H9 (cell line): ENCODE data around the gene FBN3. TPM values are rescaled to one million over a fixed set of nuclear protein-coding genes. Genes with fewer than 3 reads are reported as not detected.
A peak's percentile ranks its signal among the peaks of the same experiment; 100 is the strongest.

ENCODE experiments used
- DNase-seq: peaks from one replicate; pipeline ENCODE4 v3.0.0-alpha.2; 2017
- H2AFZ ChIP-seq: one replicate; pipeline ENCODE4 v1.6.1; 2013; ENCODE audit warnings: mild to moderate bottlenecking, low read length, control low read depth, moderate library complexity
- H2AK5ac ChIP-seq: 2 replicates; pipeline ENCODE4 v1.6.1; 2013; ENCODE audit warnings: low read length, control low read depth, mixed read lengths; ENCODE audit not compliant: insufficient read length
- H2BK120ac ChIP-seq: one replicate; pipeline ENCODE4 v1.6.1; 2013; ENCODE audit warnings: low read depth, mild to moderate bottlenecking, low read length, control low read depth, inconsistent platforms; ENCODE audit not compliant: poor library complexity, severe bottlenecking
- H2BK12ac ChIP-seq: 2 replicates; pipeline ENCODE4 v1.6.1; 2013; ENCODE audit warnings: low read length, control low read depth, mixed read lengths, low read depth; ENCODE audit not compliant: insufficient read length
- H2BK15ac ChIP-seq: 2 replicates; pipeline ENCODE4 v1.6.1; 2013; ENCODE audit warnings: low read depth, low read length, control low read depth
- H2BK20ac ChIP-seq: one replicate; pipeline ENCODE4 v1.6.1; 2013; ENCODE audit warnings: low read depth, mild to moderate bottlenecking, low read length, control low read depth, inconsistent platforms; ENCODE audit not compliant: poor library complexity, severe bottlenecking
- H2BK5ac ChIP-seq: 2 replicates; pipeline ENCODE4 v1.6.1; 2013; ENCODE audit warnings: low read length, control low read depth, mixed read lengths; ENCODE audit not compliant: insufficient read length
- H3K14ac ChIP-seq: 2 replicates; pipeline ENCODE4 v1.6.1; 2013; ENCODE audit warnings: low read length, control low read depth; ENCODE audit not compliant: insufficient read depth
- H3K18ac ChIP-seq: 2 replicates; pipeline ENCODE4 v1.6.1; 2013; ENCODE audit warnings: low read depth, mild to moderate bottlenecking, mixed read lengths, low read length, control low read depth; ENCODE audit not compliant: insufficient read length
- H3K23ac ChIP-seq: 2 replicates; pipeline ENCODE4 v1.6.1; 2013; ENCODE audit warnings: low read length, control low read depth, mixed read lengths, low read depth; ENCODE audit not compliant: insufficient read length
- H3K23me2 ChIP-seq: 2 replicates; pipeline ENCODE4 v1.6.1; 2013; ENCODE audit warnings: low read depth, mild to moderate bottlenecking, mixed read lengths, low read length, control low read depth; ENCODE audit not compliant: insufficient read length, poor library complexity, severe bottlenecking
- H3K27ac ChIP-seq: 2 replicates; pipeline ENCODE4 v1.5.1; 2013; ENCODE audit warnings: low read length, control low read depth, mixed read lengths, low read depth; ENCODE audit not compliant: insufficient read length
- H3K27me3 ChIP-seq: 2 replicates; pipeline ENCODE4 v1.6.1; 2013; ENCODE audit warnings: low read length, control low read depth, inconsistent platforms; ENCODE audit not compliant: insufficient read depth
- H3K4ac ChIP-seq: 2 replicates; pipeline ENCODE4 v1.6.1; 2013; ENCODE audit warnings: low read depth, mild to moderate bottlenecking, control low read depth, inconsistent platforms, low read length, moderate library complexity
- H3K4me1 ChIP-seq: 2 replicates; pipeline ENCODE4 v1.6.1; 2013; ENCODE audit warnings: low read length, control low read depth, inconsistent platforms; ENCODE audit not compliant: insufficient read depth
- H3K4me2 ChIP-seq: 2 replicates; pipeline ENCODE4 v1.6.1; 2013; ENCODE audit warnings: low read length, control low read depth, mixed read lengths; ENCODE audit not compliant: insufficient read length, insufficient read depth
- H3K56ac ChIP-seq: 2 replicates; pipeline ENCODE4 v1.6.1; 2013; ENCODE audit warnings: low read depth, mild to moderate bottlenecking, mixed read lengths, low read length, control low read depth; ENCODE audit not compliant: insufficient read length
- H3K79me1 ChIP-seq: 2 replicates; pipeline ENCODE4 v1.6.1; 2013; ENCODE audit warnings: low read depth, mild to moderate bottlenecking, moderate library complexity, low read length, control low read depth, inconsistent platforms; ENCODE audit not compliant: insufficient read depth, poor library complexity, severe bottlenecking
- H3K79me2 ChIP-seq: 2 replicates; pipeline ENCODE4 v1.6.1; 2013; ENCODE audit warnings: low read length, control low read depth, inconsistent platforms; ENCODE audit not compliant: insufficient read depth
- H3K9ac ChIP-seq: 2 replicates; pipeline ENCODE4 v1.6.1; 2013; ENCODE audit warnings: low read length, control low read depth, mixed read lengths; ENCODE audit not compliant: insufficient read length; ENCODE audit errors: extremely low read depth
- H3K9me3 ChIP-seq: one replicate; pipeline ENCODE4 v1.6.1; 2013; ENCODE audit warnings: low read depth, low read length, inconsistent platforms; ENCODE audit not compliant: control insufficient read depth
- H3T11ph ChIP-seq: one replicate; pipeline ENCODE4 v1.6.1; 2013; ENCODE audit warnings: mild to moderate bottlenecking, low read length, control low read depth, inconsistent platforms
- H4K20me1 ChIP-seq: one replicate; pipeline ENCODE4 v1.6.1; 2013; ENCODE audit not compliant: control insufficient read depth, insufficient read length, insufficient read depth
- H4K5ac ChIP-seq: 2 replicates; pipeline ENCODE4 v1.6.1; 2013; ENCODE audit warnings: low read depth, mild to moderate bottlenecking, mixed read lengths, low read length, control low read depth; ENCODE audit not compliant: insufficient read length
- H4K8ac ChIP-seq: replicated peaks from 2 replicates; pipeline ENCODE4 v1.6.1; 2013; ENCODE audit warnings: low read length, control low read depth, mixed read lengths, low read depth; ENCODE audit not compliant: insufficient read length
- H4K91ac ChIP-seq: 2 replicates; pipeline ENCODE4 v1.6.1; 2013; ENCODE audit warnings: low read depth, mild to moderate bottlenecking, moderate library complexity, mixed read lengths, low read length, control low read depth; ENCODE audit not compliant: insufficient read length
- H3K27ac Mint-ChIP-seq, 3 experiments: 2 replicates in 2 of 3; 3 replicates in 1 of 3; pipeline ENCODE4 v1.8.0; 2020 to 2021; ENCODE audit warnings: mixed read lengths in 3 of 3, mild to moderate bottlenecking in 1 of 3, moderate library complexity in 1 of 3
- H3K27me3 Mint-ChIP-seq: 2 replicates; pipeline ENCODE4 v1.8.0; 2021; ENCODE audit warnings: low read depth, mild to moderate bottlenecking, moderate library complexity, mixed read lengths
- H3K36me3 Mint-ChIP-seq, 3 experiments: 2 replicates in 2 of 3; 3 replicates in 1 of 3; pipeline ENCODE4 v1.8.0; 2020 to 2021; ENCODE audit warnings: low read depth in 3 of 3, mixed read lengths in 3 of 3; ENCODE audit not compliant: insufficient read depth in 1 of 3
- H3K4me1 Mint-ChIP-seq, 2 experiments: 2 replicates each; pipeline ENCODE4 v1.8.0; 2020; ENCODE audit warnings: mixed read lengths in 2 of 2
- H3K4me3 Mint-ChIP-seq, 2 experiments: 2 replicates in 1 of 2; 3 replicates in 1 of 2; pipeline ENCODE4 v1.8.0; 2020 to 2021; ENCODE audit warnings: mild to moderate bottlenecking in 2 of 2, mixed read lengths in 2 of 2, moderate library complexity in 1 of 2
- H3K9me3 Mint-ChIP-seq, 2 experiments: 2 replicates in 1 of 2; 3 replicates in 1 of 2; pipeline ENCODE4 v1.8.0; 2020; ENCODE audit warnings: mild to moderate bottlenecking in 2 of 2, mixed read lengths in 2 of 2, moderate library complexity in 1 of 2
- WGBS: extraction: QIAGEN DNeasy Blood & Tissue Kit; methylation state at CpG from one replicate; pipeline ENCODE4 v1.1.7; 2013; ENCODE audit warnings: missing lambda C conversion rate, low lambda C conversion rate, mixed read lengths; ENCODE audit not compliant: insufficient read length; ENCODE audit errors: extremely low coverage; 5-methylcytosine and 5-hydroxymethylcytosine counted together
- total RNA-seq: library from RNA; stranded (reverse); gene quantifications from 2 replicates; pipeline ENCODE4 v1.2.1, GENCODE V29; 2021
- TF ChIP-seq, protein P1 (sequence below): fragments of 200-600 bp; sonication (generic); conservative IDR thresholded peaks from 3 replicates; pipeline ENCODE4 v1.8.0; 2021; ENCODE audit warnings: antibody characterized with exemption, mild to moderate bottlenecking

Gene FBN3
- total RNA-seq, 1 experiment from 2014 or later = 31.0 TPM

DNA sequence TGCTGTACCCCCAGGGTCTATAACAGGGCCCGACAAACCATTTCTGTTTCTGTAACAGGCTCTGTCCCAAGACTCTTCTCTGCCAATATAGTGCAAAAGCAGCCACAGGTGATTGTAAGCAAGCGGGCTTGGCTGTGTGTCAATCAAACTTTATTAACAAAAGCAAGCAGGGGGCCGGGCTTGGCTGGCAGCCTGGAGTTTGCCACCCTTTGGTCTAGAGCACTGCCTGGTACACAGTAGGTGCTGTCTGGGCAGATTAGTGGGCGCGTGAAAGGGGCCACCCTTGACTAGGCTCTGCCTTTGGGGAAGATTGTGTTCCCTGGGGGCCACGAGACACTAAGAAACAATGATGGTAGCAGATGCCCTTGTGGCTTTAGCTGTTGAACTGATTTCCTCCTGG is 69.4 kb downstream of the FBN3 start:
- Histone ChIP-seq H3K9ac (no peak overlapping the region), H4K5ac (no peak overlapping the region), H3K79me2 (no peaks in the 10 kb centered on the region), H3K27me3 (no peaks in the 10 kb centered on the region), H3K9me3 (no peaks in the 10 kb centered on the region), H3K4me2 (no peak overlapping the region), H2BK120ac (no peak overlapping the region), H3K23me2 (no peaks in the 10 kb centered on the region), H3K4me1 (no peaks in the 10 kb centered on the region), H4K20me1 (no peaks in the 10 kb centered on the region), H3K79me1 (no peaks in the 10 kb centered on the region), H3T11ph (no peak overlapping the region), H3K56ac (no peak overlapping the region), H2AK5ac (no peak overlapping the region), H4K91ac (no peak overlapping the region), H2BK15ac (no peak overlapping the region), H2BK20ac (no peak overlapping the region), H3K27ac (no peak overlapping the region), H3K23ac (no peak overlapping the region), H3K4ac (no peak overlapping the region), H3K14ac (no peak overlapping the region), H2BK12ac (no peak overlapping the region), H2AFZ (no peak overlapping the region), H2BK5ac (no peak overlapping the region), H3K18ac (no peak overlapping the region), H4K8ac (no peak overlapping the region)
- H3K4me1 Mint-ChIP-seq = peaks cover 0 to 9% of the 10 kb centered on the region in 2 experiments; a peak in 2 of 4 replicates
- TF ChIP-seq, protein P1, sequence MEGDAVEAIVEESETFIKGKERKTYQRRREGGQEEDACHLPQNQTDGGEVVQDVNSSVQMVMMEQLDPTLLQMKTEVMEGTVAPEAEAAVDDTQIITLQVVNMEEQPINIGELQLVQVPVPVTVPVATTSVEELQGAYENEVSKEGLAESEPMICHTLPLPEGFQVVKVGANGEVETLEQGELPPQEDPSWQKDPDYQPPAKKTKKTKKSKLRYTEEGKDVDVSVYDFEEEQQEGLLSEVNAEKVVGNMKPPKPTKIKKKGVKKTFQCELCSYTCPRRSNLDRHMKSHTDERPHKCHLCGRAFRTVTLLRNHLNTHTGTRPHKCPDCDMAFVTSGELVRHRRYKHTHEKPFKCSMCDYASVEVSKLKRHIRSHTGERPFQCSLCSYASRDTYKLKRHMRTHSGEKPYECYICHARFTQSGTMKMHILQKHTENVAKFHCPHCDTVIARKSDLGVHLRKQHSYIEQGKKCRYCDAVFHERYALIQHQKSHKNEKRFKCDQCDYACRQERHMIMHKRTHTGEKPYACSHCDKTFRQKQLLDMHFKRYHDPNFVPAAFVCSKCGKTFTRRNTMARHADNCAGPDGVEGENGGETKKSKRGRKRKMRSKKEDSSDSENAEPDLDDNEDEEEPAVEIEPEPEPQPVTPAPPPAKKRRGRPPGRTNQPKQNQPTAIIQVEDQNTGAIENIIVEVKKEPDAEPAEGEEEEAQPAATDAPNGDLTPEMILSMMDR = no peak
- H3K27ac Mint-ChIP-seq = peak overlapping the region in 2 of 3 experiments; percentile 32 to 61; a peak in 3 of 7 replicates
- no peaks in the 10 kb centered on the region; the same call in 1 of the 2 replicates for H3K27me3 Mint-ChIP-seq
- H3K36me3 Mint-ChIP-seq = peaks cover 20 to 53% (median 25%) of the 10 kb centered on the region in 3 experiments; a peak in 6 of 7 replicates
- DNase-seq = no peak
- no peaks in the 10 kb centered on the region; a peak in 1 of 5 replicates for H3K9me3 Mint-ChIP-seq
- H3K4me3 Mint-ChIP-seq = no peak overlapping the region
- no CpG with 5 or more reads among the region's 6 CpGs for WGBS
